ENCODE measurements around the gene ELAVL2.
"Not testable (repeated sequence)": the region's sequence is repeated elsewhere in the genome, so short reads cannot be mapped to it uniquely, and the experiment has no call there.

Gene ELAVL2

DNA sequence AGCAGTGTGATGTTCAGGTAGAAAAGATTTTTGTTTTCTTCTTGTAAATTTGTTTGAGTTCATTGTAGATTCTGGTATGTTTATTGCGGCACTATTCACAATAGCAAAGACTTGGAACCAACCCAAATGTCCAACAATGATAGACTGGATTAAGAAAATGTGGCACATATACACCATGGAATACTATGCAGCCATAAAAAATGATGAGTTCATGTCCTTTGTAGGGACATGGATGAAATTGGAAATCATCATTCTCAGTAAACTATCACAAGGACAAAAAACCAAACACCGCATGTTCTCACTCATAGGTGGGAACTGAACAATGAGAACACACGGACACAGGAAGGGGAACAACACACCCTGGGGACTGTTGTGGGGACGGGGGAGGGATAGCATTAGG is 103.0 kb downstream of the ELAVL2 start:
- not testable (repeated sequence) for DNase-seq (ENCODE audit: low read depth in 2 of 2)

DNA sequence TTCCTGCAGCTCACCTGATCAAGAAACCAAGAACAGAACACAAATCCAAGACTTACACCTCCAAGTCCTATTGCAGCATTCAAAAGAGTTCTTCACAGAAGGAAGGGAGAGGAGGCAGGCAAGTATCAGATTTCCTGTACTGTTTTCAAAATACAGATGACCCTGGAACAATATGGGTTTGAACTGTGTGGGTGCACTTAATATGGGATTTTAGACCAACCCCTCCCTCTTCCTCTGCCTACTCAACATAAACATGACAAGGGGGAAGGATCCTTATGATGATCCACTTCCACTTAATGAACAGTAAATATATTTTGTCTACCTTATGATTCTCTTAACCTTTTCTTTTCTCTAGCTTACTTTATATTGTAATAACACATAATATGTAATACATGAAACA is 104.6 kb downstream of the ELAVL2 start:
- no peak for DNase-seq (ENCODE audit: low read depth in 2 of 2)

DNA sequence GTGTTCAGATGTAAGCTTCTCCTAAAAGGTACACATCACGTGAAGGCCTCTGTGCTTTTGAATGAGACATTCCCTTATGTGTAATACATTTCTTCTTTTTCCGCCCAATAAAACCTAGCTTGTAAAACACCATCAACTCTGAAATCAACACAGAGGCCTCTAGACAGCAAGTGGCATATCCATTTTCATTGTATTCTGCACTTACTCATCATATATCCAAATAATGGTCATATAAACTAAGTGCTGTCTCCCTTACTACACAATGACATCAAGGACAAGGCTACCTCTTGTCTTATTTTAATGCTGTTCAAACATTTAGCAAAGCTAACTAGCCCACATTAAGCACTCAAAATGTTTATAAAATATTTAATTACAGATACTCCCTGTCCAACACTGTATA is 108.5 kb downstream of the ELAVL2 start:
- DNase-seq (ENCODE audit: low read depth in 2 of 2), result no peak

DNA sequence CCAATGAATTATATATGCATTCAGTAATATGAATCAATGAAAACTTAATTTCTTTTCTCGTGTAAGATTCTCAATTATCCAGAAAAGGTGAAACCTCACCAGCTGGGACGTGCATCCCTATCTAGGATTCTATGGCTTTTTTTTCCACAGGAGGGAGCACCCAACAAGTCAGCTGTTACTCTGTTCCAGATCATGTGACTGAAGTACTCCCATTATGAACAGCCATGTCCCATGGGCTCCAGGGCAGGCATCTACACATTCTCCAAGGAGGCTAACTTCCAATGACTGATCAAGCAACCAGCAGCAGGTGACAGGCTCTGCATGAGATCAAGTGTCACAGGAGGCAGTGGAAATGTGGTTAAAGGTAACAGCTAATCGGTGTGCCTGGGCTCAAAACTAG is 118.8 kb downstream of the ELAVL2 start:
- DNase-seq (ENCODE audit: low read depth in 2 of 2), result no peak

DNA sequence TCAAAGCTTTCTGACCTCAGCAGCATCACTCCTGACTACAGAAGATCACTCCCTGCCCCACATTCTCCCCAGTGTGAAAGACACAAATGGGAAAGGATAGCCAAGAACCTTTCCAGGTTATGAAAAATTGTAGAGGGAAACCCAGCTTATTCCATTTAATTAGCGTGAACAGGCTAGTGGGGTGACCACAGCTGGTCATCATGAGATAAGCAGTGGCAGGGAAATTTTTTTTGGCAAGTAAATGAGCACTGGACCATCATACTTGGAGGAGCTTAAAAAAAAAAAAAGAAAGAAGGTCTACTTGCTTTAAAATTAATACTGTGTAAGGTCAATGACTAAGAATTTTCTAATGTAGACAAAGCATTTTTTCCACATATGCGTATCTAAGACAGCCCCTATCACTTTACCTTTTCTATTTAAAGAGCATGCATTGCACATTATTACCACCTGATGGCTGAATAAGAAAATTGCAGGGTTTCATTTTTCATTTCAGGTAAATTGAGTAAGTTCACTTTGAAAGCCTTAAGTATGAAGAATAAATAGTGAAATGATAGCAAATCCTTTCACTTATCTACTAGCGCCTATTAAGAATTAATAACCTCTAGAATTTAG is 123.6 kb downstream of the ELAVL2 start:
- DNase-seq (ENCODE audit: low read depth in 2 of 2), result no peak

DNA sequence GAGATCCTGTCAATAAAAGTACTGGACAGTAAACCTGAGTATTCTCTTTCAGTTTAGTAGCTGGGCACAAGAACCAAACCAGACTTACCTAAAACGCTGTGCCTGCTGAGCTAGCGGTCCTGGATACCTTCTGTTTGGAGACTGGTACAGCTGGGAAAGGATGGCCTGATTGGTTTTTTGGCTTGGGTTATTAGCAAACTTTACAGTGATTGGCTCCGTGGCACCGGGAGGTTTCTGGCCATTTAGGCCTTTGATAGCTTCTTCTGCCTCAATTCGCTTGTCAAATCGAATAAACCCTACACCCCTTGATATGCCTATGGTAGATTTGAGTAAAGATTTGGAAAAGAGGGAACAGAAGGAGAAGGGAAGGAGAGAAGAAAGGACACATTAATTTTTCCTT is 124.7 kb downstream of the ELAVL2 start:
- no peak for DNase-seq (ENCODE audit: low read depth in 2 of 2)

DNA sequence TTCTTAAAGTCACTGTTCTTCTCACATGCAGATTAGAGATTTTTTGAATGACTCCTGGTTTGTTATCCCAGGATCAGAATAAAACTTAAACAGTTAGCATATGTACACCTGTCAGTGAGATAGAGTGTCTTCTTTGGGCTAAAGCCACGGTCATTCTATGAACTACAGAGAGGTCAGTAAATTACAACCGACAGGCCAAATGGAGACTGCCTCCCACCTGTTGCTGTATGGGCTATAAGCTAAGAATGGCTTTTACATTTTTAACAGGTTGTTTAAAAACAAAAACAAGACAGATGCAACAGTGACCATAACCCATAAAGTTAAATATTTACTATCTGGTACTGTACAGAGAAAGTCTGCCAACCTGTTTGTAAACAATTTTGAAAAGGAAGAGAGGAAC is 125.7 kb downstream of the ELAVL2 start:
- no peak for DNase-seq (ENCODE audit: low read depth in 2 of 2)

DNA sequence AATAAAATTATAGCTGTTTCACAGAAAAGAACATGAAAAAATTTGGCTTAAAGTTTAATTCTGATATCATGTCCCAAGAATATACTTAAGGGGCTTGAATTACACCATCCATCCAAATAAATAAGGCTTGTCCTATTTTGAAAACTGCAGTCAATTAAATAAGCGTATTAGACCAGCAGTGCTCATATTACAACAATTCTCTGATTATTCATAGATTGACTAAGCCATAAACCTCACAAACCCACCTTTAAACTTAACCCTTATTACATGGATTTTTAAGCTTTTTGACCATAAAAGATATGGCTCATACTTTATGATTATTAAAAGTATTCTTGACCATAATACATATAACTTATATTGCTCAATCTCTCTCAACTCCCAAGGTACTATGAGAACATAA is 127.9 kb downstream of the ELAVL2 start:
- no peak for DNase-seq (ENCODE audit: low read depth in 2 of 2)

DNA sequence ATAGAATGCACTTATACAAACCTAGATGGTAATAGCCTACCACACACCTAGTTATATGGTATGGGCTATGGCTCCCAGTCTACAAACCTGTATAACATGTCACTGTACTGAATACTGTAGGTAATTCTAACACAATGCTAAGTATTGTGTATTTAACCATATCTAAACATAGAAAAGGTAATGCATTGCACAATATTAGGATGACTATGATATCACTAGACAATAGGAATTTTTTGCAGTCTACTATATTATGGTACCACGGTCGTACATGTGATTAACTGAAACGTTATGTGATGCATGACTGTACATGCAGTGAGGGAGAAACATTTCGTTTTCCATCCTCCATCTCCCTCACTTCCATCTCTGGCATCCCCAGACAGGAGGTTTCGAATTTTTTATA is 130.5 kb downstream of the ELAVL2 start:
- DNase-seq (ENCODE audit: low read depth in 2 of 2), result no peak

DNA sequence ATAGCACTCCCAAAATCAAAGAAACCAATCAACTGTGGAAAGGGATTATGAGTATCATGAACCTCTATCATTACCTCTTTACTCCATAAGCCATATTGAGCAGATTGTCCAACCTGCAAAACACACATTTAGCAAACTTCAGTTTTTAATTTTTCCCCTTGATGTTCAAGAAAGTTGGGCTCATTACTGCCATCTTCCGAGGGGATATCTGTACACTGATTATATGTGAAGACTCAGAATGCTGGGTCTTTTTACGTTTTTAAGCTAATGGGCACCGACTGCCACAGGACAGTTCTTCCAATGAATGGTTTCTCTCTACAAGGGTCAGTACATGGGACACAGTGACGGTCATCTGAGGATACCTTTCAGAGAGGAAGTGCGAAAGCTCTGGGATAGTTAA is 132.7 kb downstream of the ELAVL2 start:
- DNase-seq (ENCODE audit: low read depth in 2 of 2), result no peak

DNA sequence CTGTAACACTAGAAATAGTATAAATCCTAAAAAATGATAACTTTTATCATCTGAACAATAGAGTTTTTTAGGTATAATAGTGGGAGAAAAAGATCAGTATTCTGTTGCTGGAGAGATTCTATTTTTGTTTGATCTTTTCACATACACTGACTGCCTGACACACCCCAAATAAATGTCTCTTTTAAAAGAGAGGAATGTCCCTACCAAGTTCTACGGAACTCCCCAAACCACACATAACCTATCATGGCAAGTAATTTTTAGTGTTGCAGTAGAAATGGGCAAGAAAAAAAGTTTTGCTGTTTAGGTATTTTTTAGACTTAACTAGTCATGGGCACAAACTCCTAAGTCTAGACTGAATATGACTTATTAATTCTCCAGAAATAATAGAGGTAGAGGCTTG is 139.1 kb downstream of the ELAVL2 start:
- DNase-seq (ENCODE audit: low read depth in 2 of 2), result no peak

DNA sequence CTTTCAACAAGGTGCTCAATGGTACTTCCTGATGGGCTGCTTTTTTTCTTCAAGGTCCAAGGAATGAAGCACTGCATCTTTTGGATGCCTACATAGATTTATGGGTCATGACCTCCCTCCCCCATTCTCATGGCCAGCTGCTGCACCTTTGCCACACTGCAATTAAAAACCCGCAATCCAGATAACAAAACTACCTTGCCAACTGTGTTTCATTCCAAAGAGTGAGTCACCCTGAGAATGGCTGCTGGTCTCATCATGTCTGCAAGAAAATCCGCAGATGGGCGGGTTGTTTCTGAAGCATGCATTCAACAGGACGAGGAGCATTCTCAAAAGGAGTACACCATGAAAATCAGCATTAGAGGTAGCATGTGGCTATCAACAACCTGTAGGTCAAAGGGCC is 139.8 kb downstream of the ELAVL2 start:
- DNase-seq (ENCODE audit: low read depth in 2 of 2), result no peak

DNA sequence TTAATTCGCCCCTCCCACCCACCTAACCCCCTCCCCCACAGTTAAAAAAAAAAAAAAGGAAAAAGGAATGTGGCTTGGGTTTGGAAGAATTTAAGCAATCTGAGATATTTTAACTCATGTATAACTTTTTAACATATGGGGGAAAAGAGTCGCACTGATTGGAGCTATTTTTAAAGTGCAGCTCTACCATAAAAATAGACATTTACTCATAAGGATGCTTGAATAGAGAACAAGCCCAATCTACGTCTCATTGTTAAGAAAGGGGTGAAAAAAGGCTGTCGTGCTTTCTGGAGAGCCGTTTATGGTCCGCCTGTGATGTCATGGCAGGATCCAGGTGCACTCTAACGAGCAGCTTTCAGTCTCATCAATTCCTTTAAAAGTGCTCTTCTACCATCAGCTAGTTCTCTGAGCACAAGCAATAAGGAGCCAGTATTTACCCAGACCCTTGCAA is 142.4 kb downstream of the ELAVL2 start:
- no peak for DNase-seq (ENCODE audit: low read depth in 2 of 2)

DNA sequence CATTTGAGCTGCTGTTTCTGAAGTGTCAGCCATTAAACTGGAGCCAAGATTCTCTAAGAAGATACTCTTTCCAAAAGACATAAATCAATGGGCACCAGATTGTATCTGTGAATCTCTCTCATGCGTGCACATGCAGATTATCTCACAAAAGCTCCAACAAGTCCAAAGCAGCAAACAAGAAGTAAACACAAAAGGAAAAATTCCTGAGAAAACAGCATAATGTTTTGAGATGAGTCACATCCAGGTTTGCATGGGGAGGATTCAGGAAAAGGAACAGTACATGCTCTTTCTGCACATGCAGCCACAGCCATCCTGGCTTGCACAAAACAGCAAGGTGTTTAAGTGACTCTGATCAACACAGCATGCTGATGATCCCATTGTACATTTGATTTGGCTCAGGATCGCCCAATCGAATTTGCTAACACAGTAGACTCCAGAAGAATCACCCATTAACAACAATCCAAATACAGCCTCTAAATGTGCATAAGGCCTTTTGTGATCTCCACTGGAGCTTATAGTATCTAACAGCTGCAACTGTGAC is 143.1 kb downstream of the ELAVL2 start:
- no peak for DNase-seq (ENCODE audit: low read depth in 2 of 2)

DNA sequence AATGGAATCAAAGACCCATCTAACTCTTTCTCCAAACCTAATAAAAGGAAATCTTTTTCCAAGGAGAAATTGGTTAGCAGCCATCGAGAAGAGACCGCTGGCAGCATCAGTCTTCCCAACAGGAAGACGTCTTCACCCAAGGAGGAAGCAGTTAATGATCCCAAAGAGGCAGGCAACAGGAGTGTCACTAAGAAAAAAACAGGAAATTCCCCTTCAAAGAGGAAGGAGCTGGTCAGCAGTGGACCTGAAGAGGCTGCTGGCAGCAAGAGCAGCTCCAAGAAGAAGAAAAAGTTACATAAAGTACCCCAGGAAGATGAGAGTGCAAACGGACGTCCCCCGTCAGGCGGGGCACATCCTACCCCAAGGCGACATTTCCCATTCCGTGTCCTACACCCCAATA is 143.7 kb downstream of the ELAVL2 start:
- DNase-seq (ENCODE audit: low read depth in 2 of 2), result no peak

DNA sequence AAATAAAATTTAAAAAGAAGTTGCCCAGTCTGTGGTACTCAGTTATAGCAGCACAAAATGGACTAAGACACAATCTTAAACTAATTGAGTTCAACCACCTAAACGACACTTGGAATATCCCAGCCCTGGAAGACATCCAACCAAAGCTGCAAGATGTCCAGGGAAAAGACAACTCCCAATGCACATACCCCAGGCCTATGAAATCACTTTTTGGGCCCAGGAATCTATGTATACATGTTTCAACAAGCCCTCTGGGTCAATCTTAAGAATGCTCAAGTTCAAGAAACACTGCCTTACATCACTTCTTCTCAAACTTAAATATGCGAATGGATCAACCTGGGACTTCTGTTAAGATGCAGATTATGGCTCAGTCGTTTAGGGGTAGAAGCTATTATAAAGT is 148.6 kb downstream of the ELAVL2 start:
- DNase-seq (ENCODE audit: low read depth in 2 of 2), result no peak

DNA sequence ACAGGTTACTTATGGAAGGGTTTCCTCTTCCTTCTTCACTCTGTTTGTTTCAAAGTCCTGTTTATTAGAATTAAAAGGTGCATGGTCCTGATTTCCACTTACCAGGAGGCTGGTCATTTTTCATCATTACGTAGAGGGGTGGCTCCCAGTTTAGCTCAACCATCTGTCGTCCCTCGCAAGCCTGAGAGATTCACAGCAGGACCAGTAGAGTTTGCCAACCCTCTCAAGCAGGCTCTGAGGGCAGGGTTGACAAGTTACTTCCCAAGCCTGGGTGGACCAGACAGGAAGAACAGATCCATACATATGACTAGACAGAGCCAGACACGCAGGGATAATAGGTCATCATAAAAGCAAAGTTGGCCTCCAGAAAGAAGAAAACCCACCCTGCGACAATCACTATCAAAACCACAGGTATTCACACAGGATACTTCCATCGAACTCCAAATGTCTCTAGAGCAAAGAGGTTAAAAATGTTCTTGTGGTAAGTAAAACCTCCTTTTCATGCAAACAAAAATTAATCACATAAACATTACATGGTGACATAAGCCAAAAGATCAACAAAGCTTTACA is 151.9 kb downstream of the ELAVL2 start:
- no peak for DNase-seq (ENCODE audit: low read depth in 2 of 2)

DNA sequence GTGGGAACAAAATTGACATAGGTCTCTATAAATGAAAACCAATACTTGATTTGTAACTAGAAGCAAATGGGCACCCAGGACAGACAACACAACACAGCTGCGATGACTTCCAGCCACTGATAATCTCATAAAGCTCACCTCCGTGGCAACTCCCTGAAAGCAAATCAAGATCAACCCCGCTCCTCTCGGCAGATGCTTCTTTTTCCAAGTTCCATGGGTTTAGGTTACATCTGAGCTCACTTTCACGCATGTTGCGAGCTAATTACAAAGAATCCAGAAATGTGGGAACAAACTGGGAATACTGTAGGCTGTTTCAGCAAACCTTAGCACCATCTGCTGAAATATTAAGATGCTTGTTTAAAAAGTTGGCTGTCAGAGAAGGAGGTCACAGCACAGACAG is 153.9 kb downstream of the ELAVL2 start:
- DNase-seq (ENCODE audit: low read depth in 2 of 2), result no peak

DNA sequence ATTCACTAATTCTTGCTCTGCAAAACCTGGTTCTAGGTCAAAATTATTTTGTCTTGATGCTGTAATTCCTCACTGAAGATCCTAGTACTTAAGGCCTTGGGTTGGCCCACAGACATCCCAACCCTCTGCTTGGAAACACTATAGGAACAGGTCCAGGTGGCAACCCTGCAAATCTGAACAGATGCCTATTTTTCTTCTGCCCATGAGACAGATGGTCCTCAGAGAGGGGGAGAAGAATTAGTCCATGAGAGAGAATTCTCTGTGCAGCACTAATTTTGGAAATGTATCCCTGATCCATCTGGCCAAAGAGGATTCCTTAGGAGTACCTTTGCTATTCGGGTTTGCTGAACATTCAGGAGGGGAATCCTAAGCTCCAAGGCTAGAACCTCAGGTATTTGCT is 156.3 kb downstream of the ELAVL2 start:
- DNase-seq (ENCODE audit: low read depth in 2 of 2), result no peak

DNA sequence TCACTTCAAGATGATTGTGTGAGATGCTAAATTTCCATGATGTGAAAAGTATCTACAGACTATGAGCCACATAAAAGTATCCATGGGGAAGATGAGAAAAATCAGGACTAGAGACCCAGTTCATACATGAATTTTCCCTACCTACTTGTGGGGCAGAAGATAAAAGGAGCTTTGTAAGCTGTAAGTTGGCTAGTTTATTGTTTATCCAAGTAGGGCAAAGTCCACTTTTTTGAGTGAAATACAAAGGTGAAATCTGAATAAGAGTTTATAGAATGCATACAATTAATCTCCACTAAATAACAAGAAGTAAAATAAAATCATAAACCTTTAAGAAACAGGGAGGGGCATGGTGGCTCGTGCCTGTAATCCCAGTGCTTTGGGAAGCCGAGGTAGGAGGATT is 160.4 kb downstream of the ELAVL2 start:
- DNase-seq (ENCODE audit: low read depth in 2 of 2), result no peak

DNA sequence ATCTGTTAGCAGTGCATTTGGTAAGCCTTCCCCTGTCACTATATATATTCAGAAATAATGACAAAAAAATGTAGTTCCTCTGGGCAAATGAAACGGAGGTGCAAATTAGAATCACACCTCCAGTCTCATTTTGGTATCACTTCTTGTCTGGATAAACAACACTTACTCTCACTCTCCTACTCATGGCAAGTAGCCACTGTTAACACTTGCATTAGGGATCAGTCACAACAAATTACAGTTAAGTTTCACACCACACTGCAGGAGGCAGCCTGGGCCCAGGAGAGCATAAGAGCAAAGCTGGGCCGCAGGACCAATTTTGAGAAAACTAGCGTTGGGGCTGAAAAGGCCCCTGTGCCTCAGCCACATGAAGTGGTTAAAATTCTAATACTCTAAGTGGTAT is 161.0 kb downstream of the ELAVL2 start:
- DNase-seq (ENCODE audit: low read depth in 2 of 2), result no peak

DNA sequence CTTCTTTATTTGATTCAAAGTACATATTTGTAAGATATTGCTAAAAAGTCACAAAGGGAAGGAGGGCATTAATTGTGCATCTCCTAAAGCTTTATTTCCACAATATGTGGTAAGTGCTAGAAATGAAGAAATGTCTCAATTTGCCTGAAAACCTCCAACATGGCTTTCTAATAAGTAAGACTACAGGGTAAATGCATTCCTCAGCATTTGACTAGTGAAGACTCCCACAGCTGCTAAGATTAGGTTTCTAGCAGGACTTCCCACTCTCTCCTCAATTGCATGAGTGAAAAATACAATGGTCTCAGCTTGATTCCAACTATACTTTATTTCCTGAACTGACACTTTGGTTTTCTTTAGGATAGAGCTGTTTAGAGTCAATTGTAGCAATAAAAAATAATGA is 162.1 kb downstream of the ELAVL2 start:
- DNase-seq (ENCODE audit: low read depth in 2 of 2), result no peak

DNA sequence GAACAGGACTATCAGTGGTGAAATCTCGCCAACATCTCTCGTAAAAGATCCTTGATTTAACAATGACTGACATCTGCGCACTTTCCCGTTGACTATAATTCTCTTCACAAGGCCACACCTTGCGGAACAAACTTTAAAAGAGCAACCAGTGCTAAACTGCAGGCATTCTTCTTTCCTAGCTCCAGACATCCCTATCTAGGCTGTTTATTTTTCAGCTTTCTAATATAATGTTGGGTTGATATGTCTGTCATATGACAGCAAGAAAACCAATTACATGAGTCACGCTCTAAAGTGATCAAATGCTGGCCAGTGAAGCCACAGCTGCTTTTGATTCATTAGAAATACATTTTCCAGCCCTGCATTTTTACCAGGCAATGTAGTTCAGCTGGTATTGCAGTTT is 162.5 kb downstream of the ELAVL2 start:
- DNase-seq (ENCODE audit: low read depth in 2 of 2), result no peak

DNA sequence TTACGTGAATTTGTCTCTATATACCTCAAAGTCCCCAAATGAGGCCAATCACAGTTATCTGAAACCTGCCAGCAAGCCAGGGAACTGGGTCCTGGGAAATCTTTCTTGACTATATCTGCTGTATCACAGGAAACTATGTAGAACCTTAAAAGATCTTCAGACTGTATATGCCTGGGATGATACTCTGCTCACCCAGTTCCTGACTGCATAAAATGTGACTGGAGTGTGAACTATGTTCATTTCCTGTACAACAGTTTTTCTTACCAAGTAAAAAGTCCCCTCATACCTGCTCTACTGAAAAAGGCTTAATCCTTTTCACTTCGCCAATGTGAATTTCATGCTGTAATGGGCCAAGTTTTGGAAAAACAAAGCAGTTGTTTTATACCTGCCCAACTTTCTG is 162.9 kb downstream of the ELAVL2 start:
- DNase-seq (ENCODE audit: low read depth in 2 of 2), result no peak
